Parathyroid adenoma (tissue), 2 donors: ENCODE measurements around the gene ZDHHC11.

Experiments used
- H2AFZ ChIP-seq: fragments of 300-600 bp; sonication (generic); one replicate; pipeline ENCODE4 v1.7.0; 2017; ENCODE audit warnings: antibody characterized with exemption, mild to moderate bottlenecking
- H3K27ac ChIP-seq: fragments of 300-600 bp; sonication (generic); one replicate; pipeline ENCODE4 v1.7.0; 2017
- H3K27me3 ChIP-seq: fragments of 300-600 bp; sonication (generic); one replicate; pipeline ENCODE4 v1.7.0; 2017; ENCODE audit warnings: low read length; ENCODE audit not compliant: control insufficient read depth, insufficient read depth
- H3K36me3 ChIP-seq: fragments of 300-600 bp; sonication (generic); one replicate; pipeline ENCODE4 v1.7.0; 2017; ENCODE audit warnings: low read length; ENCODE audit not compliant: control insufficient read depth, insufficient read depth
- H3K4me1 ChIP-seq: fragments of 300-600 bp; sonication (generic); one replicate; pipeline ENCODE4 v1.7.0; 2017; ENCODE audit warnings: control low read depth
- H3K4me2 ChIP-seq: fragments of 300-600 bp; sonication (generic); one replicate; pipeline ENCODE4 v1.7.0; 2017; ENCODE audit warnings: low read length
- H3K4me3 ChIP-seq: fragments of 300-600 bp; sonication (generic); one replicate; pipeline ENCODE4 v1.7.0; 2017; ENCODE audit warnings: low read depth, low read length
- H3K79me2 ChIP-seq: fragments of 300-600 bp; sonication (generic); one replicate; pipeline ENCODE4 v1.7.0; 2017; ENCODE audit warnings: control low read depth
- H3K9ac ChIP-seq: fragments of 300-600 bp; sonication (generic); one replicate; pipeline ENCODE4 v1.7.0; 2017; ENCODE audit warnings: mild to moderate bottlenecking
- H3K9me3 ChIP-seq: fragments of 300-600 bp; sonication (generic); one replicate; pipeline ENCODE4 v1.7.0; 2017; ENCODE audit warnings: low read length; ENCODE audit not compliant: control insufficient read depth
- TF ChIP-seq, protein P1 (sequence below): fragments of 300-600 bp; sonication (generic); IDR thresholded peaks from one replicate; pipeline ENCODE4 v1.7.0; 2017; ENCODE audit warnings: antibody characterized with exemption, mild to moderate bottlenecking
- donor health status: primary hyperparathyroidism.

ZDHHC11 gene

DNA sequence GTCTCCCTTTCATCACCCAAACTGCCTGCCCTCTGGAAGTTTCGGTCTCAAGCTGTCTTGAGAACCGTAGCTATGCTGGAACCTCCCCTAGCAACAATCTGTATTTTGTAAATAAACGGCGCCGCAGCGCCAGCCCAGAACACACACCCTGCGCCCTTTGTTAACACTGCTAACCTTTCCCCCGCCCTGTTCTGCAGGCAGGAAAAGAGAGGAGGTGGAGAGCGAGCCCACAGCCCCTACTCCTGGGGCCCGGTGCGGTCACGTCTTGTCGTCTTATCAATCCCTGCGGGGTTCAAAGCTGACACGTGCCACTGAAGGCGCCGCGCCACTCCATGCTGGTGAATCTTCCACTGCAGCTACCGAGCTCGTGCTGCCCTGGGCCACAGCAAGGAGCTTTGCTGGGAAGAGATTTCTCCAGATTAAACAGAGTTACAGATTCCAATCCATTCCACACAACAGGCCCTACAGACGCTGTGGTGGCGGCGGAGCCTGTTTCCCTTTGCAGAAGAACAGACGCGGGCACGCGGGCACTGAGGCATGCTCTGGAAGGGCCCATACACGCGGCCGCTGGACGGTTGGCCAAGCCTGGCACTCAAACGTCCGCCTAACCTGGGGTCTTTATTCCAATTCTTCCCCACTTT lies 91.6 kb downstream of the ZDHHC11 start:
- Histone ChIP-seq H3K9ac (no peak overlapping the region), H3K27me3 (no peaks in the 10 kb centered on the region), H2AFZ (no peak overlapping the region), H3K36me3 (no peaks in the 10 kb centered on the region), H3K27ac (no peak overlapping the region), H3K4me3 (no peak overlapping the region), H3K4me2 (no peak overlapping the region), H3K79me2 (no peaks in the 10 kb centered on the region), H3K4me1 (no peaks in the 10 kb centered on the region), H3K9me3 (no peaks in the 10 kb centered on the region)
- TF ChIP-seq, protein P1, sequence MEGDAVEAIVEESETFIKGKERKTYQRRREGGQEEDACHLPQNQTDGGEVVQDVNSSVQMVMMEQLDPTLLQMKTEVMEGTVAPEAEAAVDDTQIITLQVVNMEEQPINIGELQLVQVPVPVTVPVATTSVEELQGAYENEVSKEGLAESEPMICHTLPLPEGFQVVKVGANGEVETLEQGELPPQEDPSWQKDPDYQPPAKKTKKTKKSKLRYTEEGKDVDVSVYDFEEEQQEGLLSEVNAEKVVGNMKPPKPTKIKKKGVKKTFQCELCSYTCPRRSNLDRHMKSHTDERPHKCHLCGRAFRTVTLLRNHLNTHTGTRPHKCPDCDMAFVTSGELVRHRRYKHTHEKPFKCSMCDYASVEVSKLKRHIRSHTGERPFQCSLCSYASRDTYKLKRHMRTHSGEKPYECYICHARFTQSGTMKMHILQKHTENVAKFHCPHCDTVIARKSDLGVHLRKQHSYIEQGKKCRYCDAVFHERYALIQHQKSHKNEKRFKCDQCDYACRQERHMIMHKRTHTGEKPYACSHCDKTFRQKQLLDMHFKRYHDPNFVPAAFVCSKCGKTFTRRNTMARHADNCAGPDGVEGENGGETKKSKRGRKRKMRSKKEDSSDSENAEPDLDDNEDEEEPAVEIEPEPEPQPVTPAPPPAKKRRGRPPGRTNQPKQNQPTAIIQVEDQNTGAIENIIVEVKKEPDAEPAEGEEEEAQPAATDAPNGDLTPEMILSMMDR, result no peak

DNA sequence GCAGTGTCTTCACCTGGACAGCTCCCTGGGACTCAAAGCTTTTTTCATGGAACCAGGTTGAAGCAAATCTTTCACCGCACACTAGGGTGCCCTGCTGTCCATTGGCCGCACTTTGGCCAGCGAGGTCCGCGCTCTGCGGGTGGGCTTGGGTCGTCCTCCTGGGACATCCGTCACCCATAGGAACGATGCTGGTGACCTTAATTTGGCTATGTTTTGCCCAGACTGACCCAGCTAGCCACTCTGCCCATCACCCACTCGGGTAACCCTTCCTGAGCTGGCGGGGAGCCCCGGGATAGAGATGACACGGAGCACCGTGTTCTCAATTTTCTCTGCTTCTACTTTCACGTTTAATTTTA lies 92.1 kb downstream of the ZDHHC11 start:
- no peak overlapping the region for H3K4me3 ChIP-seq
- no peaks in the 10 kb centered on the region for H3K9me3 ChIP-seq
- H2AFZ ChIP-seq, result no peak overlapping the region
- no peaks in the 10 kb centered on the region for H3K4me1 ChIP-seq
- no peaks in the 10 kb centered on the region for H3K79me2 ChIP-seq
- H3K36me3 ChIP-seq, result no peaks in the 10 kb centered on the region
- no peaks in the 10 kb centered on the region for H3K27me3 ChIP-seq
- TF ChIP-seq, protein P1, result no peak
- no peak overlapping the region for H3K4me2 ChIP-seq
- no peak overlapping the region for H3K27ac ChIP-seq
- H3K9ac ChIP-seq, result no peak overlapping the region

DNA sequence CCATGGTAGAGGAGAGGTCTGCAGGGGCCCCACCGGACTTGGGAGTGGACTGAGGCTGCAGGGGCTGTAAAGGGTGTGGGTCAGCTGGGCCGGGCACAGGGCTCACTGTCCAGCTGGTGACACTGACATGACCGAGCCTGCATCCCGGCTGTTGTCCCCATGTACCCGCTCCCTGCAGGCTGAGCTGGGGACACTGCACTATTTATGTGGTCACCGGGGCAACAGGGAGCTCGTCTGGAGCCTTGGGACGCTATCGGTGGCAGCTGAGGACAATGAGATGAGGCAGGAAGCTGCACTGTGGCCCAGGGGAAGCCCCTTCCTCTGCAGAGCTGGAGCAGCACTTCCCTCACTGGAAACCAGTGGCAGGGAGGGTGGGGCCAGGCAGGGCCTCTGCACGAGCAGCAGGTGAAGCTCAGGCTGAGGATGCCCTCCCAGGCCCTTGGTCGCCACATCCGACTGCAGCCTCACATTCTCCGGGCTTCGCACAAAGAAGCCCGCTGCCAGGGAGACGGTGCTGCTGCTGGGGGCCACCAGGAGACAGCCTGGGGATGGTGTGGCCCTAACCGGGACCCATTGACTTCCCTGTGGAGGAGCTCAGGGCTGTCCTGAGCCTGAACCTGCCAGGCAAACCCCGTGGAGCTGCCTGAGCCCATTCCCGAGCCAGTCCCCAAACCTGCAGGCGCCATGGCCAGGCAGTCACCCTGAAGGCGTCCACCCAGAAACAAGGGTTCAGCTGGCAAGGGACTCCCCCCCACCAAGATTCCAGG lies 92.7 kb downstream of the ZDHHC11 start:
- TF ChIP-seq, protein P1, result no peak
- no peak overlapping the region for H3K27ac ChIP-seq
- no peak overlapping the region for H2AFZ ChIP-seq
- no peaks in the 10 kb centered on the region for H3K27me3 ChIP-seq
- H3K9ac ChIP-seq, result no peak overlapping the region
- no peaks in the 10 kb centered on the region for H3K79me2 ChIP-seq
- H3K9me3 ChIP-seq, result no peaks in the 10 kb centered on the region
- no peak overlapping the region for H3K4me3 ChIP-seq
- H3K4me2 ChIP-seq, result no peak overlapping the region
- no peaks in the 10 kb centered on the region for H3K36me3 ChIP-seq
- no peaks in the 10 kb centered on the region for H3K4me1 ChIP-seq

DNA sequence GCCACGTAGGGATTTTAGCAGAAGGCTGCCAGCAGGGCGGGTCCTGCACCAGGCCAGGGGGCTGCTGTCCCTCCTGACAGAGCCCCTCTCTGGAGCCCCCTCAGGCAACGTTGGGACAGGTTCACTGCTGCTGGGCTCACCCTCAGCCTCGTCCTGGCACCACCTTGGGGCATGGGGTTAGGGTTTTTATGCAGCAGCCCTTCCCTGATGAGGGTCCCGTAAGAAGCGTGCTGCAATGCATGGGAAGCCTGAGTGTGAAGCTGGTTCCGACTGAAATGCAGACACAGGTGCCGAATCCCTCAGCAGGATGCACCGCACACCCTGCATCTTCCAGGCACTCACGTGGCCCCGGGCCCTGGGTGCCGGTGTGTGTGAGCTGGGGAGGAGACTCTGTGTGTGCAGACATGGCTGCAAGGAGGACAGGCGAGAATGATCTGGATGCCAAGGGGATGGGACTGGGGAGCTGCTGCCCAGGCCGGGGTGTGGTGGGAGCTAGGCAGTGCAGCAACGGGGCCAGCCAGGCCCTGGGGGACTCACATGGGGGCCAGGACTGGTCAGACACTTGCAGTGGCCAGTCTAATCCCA lies 93.3 kb downstream of the ZDHHC11 start:
- Histone ChIP-seq H3K4me3 (no peak overlapping the region), H3K27me3 (no peaks in the 10 kb centered on the region), H3K9me3 (no peaks in the 10 kb centered on the region), H3K36me3 (no peaks in the 10 kb centered on the region), H3K9ac (no peak overlapping the region), H3K4me1 (no peaks in the 10 kb centered on the region), H3K79me2 (no peaks in the 10 kb centered on the region), H2AFZ (no peak overlapping the region), H3K4me2 (no peak overlapping the region), H3K27ac (no peak overlapping the region)
- TF ChIP-seq, protein P1, result no peak
